22Rv1 (cell line): ENCODE measurements around the gene EDN3.

Experiments used
- CTCF ChIP-seq: fragments of 450-650 bp; IDR thresholded peaks from 2 replicates; pipeline ENCODE4 v1.5.1; 2017; ENCODE audit warnings: mild to moderate bottlenecking
- ZFX ChIP-seq: fragments of 450-650 bp; IDR thresholded peaks from 2 replicates; pipeline ENCODE4 v1.6.1; 2017; ENCODE audit warnings: antibody characterized with exemption, borderline replicate concordance

DNA sequence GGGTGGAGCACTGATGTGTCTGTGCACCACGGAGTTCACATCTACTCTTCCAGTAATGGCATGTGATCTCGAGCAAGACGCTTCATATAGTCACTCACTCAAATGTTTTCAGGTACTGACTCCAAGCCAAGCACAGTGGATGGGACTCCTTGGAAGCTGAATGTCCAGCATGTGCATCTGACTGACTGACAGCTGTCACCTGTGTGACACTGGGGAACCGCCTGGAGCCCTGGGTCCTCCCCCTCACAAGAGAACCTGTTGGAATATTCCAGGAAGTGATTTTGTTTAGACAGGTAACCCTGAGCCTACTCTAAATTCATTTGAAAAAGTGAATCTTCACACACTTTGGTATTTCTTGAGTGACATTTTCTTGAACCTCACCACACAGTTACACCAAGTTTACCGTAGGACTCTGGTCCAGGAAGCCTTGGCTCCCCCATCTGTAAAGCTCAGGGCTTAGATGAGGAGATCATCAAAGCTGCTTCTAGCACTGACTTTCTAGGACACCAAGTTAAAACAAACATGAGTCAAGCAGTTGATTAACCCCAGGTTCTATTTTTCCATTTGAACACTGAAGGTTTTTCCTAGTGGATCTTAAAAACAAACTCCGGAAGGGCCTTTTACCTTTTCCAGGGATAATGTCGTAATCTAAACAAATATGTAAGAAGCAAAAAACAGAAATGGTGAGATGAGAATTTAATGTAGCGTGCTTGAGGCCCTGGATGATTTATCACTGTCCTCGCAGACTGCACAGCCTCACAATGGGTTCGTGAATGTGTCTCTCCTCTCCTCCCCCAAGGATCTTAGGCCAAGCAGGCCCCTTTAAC is 50.1 kb downstream of the EDN3 start:
- TF ChIP-seq CTCF (no peak), ZFX (no peak)
